Measurements from ENCODE around the gene YLPM1. TPM values are rescaled to one million over a fixed set of nuclear protein-coding genes. Genes with fewer than 3 reads are reported as not detected.

YLPM1 gene
- total and polyA plus RNA-seq, 10 of the 15 experiments (the other 5 are each of a cell fraction or from before 2014, with no cell fraction given) = 11.1 to 48.2 (median 18.0) TPM

DNA sequence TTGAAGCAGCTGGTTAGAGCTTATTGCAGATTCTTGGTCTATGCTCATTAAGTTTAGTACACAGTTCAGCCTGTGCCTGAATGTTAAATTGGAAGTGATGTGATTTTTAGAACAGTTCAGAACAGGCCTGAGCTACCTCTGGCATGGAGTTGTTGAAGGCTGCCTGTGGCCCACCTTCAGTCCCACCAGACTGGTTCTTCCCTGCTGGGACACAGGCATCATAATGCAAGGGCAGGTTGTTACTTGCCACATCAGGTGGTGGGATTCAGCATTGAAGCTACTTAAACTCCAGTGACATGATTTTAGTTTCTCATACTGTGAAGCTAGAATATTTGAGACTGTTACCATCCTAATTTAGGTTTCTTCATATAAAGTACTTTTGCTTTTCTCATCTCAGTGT lies 63.5 kb downstream of the YLPM1 start:
- no TSS peak for BruUV-seq (replicated peaks)
- RAD21 ChIA-PET (ENCODE audit: unreplicated experiment) = no interaction called here
- no peak overlapping the region for H3K9ac ChIP-seq (ENCODE audit: control insufficient read depth, insufficient read depth, low read length)
- ATAC-seq = no peak
- peaks cover 7 to 25% of the 10 kb centered on the region in 2 experiments for H3K36me3 ChIP-seq (ENCODE audit: control insufficient read depth in 2 of 2, insufficient read depth in 2 of 2, low read length in 1 of 2)
- no peak overlapping the region for H3K27ac ChIP-seq (ENCODE audit: control insufficient read depth, insufficient read depth)
- H2AFZ ChIP-seq (ENCODE audit: control insufficient read depth, low read depth, low read length) = no peak overlapping the region
- no peaks in the 10 kb centered on the region for H3K4me1 ChIP-seq (ENCODE audit: control insufficient read depth, insufficient read depth, low read length)
- no peak overlapping the region for H3K4me3 ChIP-seq
- no peak for DNase-seq (ENCODE audit: low read depth, low spot score)
- POLR2A ChIA-PET = no interaction called here
- H3K4me2 ChIP-seq (ENCODE audit: control insufficient read depth, insufficient read depth) = no peak overlapping the region
- intact Hi-C loops (cut with micrococcal nuclease; ENCODE audit: unreplicated experiment) = no loop called here
- H3K9me3 ChIP-seq (replicated peaks; ENCODE audit: control insufficient read depth, insufficient read depth, low read length) = no peaks in the 10 kb centered on the region
- FAIRE-seq = peak; percentile 35
- no peaks in the 10 kb centered on the region for H3K27me3 ChIP-seq (replicated peaks in 1 of 2; ENCODE audit: control insufficient read depth in 2 of 2, insufficient read depth in 2 of 2, low read length in 1 of 2)
- CTCF ChIA-PET = interaction anchor here (0.9 to 1.5 kb wide), 4 partner anchors 9 to 79 kb away, joined by 3 to 7 read pairs (median 4); no protein-coding TSS in a partner anchor
- H3K79me2 ChIP-seq (ENCODE audit: control insufficient read depth, insufficient read depth, low read length) = no peaks in the 10 kb centered on the region
- SMC1A ChIA-PET (ENCODE audit: uncharacterized antibody, unreplicated experiment) = interaction anchor here (0.5 to 1.4 kb wide), 2 partner anchors 9 to 12 kb away, joined by 3 to 6 read pairs; no protein-coding TSS in a partner anchor
- in situ Hi-C loops (cut with MboI) = no loop called here
- H4K20me1 ChIP-seq (ENCODE audit: control insufficient read depth, insufficient read depth) = no peaks in the 10 kb centered on the region
- TF ChIP-seq, protein P1, sequence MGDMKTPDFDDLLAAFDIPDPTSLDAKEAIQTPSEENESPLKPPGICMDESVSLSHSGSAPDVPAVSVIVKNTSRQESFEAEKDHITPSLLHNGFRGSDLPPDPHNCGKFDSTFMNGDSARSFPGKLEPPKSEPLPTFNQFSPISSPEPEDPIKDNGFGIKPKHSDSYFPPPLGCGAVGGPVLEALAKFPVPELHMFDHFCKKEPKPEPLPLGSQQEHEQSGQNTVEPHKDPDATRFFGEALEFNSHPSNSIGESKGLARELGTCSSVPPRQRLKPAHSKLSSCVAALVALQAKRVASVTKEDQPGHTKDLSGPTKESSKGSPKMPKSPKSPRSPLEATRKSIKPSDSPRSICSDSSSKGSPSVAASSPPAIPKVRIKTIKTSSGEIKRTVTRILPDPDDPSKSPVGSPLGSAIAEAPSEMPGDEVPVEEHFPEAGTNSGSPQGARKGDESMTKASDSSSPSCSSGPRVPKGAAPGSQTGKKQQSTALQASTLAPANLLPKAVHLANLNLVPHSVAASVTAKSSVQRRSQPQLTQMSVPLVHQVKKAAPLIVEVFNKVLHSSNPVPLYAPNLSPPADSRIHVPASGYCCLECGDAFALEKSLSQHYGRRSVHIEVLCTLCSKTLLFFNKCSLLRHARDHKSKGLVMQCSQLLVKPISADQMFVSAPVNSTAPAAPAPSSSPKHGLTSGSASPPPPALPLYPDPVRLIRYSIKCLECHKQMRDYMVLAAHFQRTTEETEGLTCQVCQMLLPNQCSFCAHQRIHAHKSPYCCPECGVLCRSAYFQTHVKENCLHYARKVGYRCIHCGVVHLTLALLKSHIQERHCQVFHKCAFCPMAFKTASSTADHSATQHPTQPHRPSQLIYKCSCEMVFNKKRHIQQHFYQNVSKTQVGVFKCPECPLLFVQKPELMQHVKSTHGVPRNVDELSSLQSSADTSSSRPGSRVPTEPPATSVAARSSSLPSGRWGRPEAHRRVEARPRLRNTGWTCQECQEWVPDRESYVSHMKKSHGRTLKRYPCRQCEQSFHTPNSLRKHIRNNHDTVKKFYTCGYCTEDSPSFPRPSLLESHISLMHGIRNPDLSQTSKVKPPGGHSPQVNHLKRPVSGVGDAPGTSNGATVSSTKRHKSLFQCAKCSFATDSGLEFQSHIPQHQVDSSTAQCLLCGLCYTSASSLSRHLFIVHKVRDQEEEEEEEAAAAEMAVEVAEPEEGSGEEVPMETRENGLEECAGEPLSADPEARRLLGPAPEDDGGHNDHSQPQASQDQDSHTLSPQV (IDR thresholded peaks at IDR 0.05) = no peak
- TF ChIP-seq, protein P2, sequence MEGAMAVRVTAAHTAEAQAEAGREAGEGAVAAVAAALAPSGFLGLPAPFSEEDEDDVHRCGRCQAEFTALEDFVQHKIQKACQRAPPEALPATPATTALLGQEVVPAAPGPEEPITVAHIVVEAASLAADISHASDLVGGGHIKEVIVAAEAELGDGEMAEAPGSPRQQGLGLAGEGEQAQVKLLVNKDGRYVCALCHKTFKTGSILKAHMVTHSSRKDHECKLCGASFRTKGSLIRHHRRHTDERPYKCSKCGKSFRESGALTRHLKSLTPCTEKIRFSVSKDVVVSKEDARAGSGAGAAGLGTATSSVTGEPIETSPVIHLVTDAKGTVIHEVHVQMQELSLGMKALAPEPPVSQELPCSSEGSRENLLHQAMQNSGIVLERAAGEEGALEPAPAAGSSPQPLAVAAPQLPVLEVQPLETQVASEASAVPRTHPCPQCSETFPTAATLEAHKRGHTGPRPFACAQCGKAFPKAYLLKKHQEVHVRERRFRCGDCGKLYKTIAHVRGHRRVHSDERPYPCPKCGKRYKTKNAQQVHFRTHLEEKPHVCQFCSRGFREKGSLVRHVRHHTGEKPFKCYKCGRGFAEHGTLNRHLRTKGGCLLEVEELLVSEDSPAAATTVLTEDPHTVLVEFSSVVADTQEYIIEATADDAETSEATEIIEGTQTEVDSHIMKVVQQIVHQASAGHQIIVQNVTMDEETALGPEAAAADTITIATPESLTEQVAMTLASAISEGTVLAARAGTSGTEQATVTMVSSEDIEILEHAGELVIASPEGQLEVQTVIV (IDR thresholded peaks at IDR 0.05; ENCODE audit: borderline replicate concordance, partially characterized antibody) = no peak
- TF ChIP-seq SREBF1 (IDR thresholded peaks at IDR 0.05; ENCODE audit: low read length) (no peak), CHD4 (IDR thresholded peaks at IDR 0.05) (no peak), PAX8 (IDR thresholded peaks at IDR 0.05) (no peak), RFX5 (IDR thresholded peaks at IDR 0.05; ENCODE audit: low read depth, low read length) (no peak), MYC (IDR thresholded peaks at IDR 0.05; ENCODE audit: insufficient read depth, insufficient read length, insufficient replicate concordance, low read length, severe bottlenecking) (no peak)
- TF ChIP-seq, protein P3, sequence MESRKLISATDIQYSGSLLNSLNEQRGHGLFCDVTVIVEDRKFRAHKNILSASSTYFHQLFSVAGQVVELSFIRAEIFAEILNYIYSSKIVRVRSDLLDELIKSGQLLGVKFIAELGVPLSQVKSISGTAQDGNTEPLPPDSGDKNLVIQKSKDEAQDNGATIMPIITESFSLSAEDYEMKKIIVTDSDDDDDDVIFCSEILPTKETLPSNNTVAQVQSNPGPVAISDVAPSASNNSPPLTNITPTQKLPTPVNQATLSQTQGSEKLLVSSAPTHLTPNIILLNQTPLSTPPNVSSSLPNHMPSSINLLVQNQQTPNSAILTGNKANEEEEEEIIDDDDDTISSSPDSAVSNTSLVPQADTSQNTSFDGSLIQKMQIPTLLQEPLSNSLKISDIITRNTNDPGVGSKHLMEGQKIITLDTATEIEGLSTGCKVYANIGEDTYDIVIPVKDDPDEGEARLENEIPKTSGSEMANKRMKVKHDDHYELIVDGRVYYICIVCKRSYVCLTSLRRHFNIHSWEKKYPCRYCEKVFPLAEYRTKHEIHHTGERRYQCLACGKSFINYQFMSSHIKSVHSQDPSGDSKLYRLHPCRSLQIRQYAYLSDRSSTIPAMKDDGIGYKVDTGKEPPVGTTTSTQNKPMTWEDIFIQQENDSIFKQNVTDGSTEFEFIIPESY (IDR thresholded peaks at IDR 0.05) = no peak
- TF ChIP-seq, protein P4, sequence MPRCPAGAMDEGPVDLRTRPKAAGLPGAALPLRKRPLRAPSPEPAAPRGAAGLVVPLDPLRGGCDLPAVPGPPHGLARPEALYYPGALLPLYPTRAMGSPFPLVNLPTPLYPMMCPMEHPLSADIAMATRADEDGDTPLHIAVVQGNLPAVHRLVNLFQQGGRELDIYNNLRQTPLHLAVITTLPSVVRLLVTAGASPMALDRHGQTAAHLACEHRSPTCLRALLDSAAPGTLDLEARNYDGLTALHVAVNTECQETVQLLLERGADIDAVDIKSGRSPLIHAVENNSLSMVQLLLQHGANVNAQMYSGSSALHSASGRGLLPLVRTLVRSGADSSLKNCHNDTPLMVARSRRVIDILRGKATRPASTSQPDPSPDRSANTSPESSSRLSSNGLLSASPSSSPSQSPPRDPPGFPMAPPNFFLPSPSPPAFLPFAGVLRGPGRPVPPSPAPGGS (IDR thresholded peaks at IDR 0.05; ENCODE audit: borderline replicate concordance, insufficient read depth, low read depth, low read length, poor library complexity, severe bottlenecking) = no peak
- TF ChIP-seq, protein P5, sequence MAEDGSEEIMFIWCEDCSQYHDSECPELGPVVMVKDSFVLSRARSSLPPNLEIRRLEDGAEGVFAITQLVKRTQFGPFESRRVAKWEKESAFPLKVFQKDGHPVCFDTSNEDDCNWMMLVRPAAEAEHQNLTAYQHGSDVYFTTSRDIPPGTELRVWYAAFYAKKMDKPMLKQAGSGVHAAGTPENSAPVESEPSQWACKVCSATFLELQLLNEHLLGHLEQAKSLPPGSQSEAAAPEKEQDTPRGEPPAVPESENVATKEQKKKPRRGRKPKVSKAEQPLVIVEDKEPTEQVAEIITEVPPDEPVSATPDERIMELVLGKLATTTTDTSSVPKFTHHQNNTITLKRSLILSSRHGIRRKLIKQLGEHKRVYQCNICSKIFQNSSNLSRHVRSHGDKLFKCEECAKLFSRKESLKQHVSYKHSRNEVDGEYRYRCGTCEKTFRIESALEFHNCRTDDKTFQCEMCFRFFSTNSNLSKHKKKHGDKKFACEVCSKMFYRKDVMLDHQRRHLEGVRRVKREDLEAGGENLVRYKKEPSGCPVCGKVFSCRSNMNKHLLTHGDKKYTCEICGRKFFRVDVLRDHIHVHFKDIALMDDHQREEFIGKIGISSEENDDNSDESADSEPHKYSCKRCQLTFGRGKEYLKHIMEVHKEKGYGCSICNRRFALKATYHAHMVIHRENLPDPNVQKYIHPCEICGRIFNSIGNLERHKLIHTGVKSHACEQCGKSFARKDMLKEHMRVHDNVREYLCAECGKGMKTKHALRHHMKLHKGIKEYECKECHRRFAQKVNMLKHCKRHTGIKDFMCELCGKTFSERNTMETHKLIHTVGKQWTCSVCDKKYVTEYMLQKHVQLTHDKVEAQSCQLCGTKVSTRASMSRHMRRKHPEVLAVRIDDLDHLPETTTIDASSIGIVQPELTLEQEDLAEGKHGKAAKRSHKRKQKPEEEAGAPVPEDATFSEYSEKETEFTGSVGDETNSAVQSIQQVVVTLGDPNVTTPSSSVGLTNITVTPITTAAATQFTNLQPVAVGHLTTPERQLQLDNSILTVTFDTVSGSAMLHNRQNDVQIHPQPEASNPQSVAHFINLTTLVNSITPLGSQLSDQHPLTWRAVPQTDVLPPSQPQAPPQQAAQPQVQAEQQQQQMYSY (CRISPR knock-in tag; IDR thresholded peaks at IDR 0.05) = no peak
